ENCODE results near the gene PDLIM5.
A peak's percentile ranks its signal among the peaks of the same experiment; 100 is the strongest.

The PDLIM5 gene

GRCh38 chr4:94415448-94415847 is 36.3 kb upstream of the PDLIM5 start:
- Histone ChIP-seq H3K4me3 (ENCODE audit: severe bottlenecking) (no peak overlapping the region), H3K4me1 (ENCODE audit: insufficient read depth, poor library complexity, severe bottlenecking) (peaks cover 36% of the 10 kb centered on the region), H3K9me3 (ENCODE audit: severe bottlenecking) (no peaks in the 10 kb centered on the region), H3K36me3 (ENCODE audit: low read depth) (no peaks in the 10 kb centered on the region; the same call in 1 of the 2 replicates), H3K27me3 (ENCODE audit: insufficient read depth, poor library complexity, severe bottlenecking) (no peaks in the 10 kb centered on the region), H3K27ac (ENCODE audit: poor library complexity, severe bottlenecking) (no peak overlapping the region)
- DNase-seq (ENCODE audit: low spot score), result no peak
- TF ChIP-seq CTCF (IDR thresholded peaks at IDR 0.05; ENCODE audit: poor library complexity, severe bottlenecking), result no peak
- no peak for ATAC-seq (ENCODE audit: low read depth)

GRCh38 chr4:94416335-94416734 is 35.4 kb upstream of the PDLIM5 start:
- Histone ChIP-seq H3K9me3 (ENCODE audit: severe bottlenecking) (no peaks in the 10 kb centered on the region), H3K27me3 (ENCODE audit: insufficient read depth, poor library complexity, severe bottlenecking) (no peaks in the 10 kb centered on the region), H3K4me3 (ENCODE audit: severe bottlenecking) (no peak overlapping the region), H3K36me3 (ENCODE audit: low read depth) (no peaks in the 10 kb centered on the region; the same call in 1 of the 2 replicates), H3K27ac (ENCODE audit: poor library complexity, severe bottlenecking) (no peak overlapping the region), H3K4me1 (ENCODE audit: insufficient read depth, poor library complexity, severe bottlenecking) (peaks cover 34% of the 10 kb centered on the region)
- DNase-seq (ENCODE audit: low spot score) (no peak), ATAC-seq (ENCODE audit: low read depth) (no peak)
- TF ChIP-seq CTCF (IDR thresholded peaks at IDR 0.05; ENCODE audit: poor library complexity, severe bottlenecking), result no peak

- TF ChIP-seq CTCF (IDR thresholded peaks at IDR 0.05; ENCODE audit: poor library complexity, severe bottlenecking), result no peak
- no peak overlapping the region for H3K4me3 ChIP-seq (ENCODE audit: severe bottlenecking)
- no peak overlapping the region for H3K27ac ChIP-seq (ENCODE audit: poor library complexity, severe bottlenecking)
- H3K9me3 ChIP-seq (ENCODE audit: severe bottlenecking), result no peaks in the 10 kb centered on the region
- ATAC-seq (ENCODE audit: low read depth) (no peak), DNase-seq (ENCODE audit: low spot score) (no peak)
- H3K4me1 ChIP-seq (ENCODE audit: insufficient read depth, poor library complexity, severe bottlenecking), result peaks cover 28% of the 10 kb centered on the region
- H3K27me3 ChIP-seq (ENCODE audit: insufficient read depth, poor library complexity, severe bottlenecking), result no peaks in the 10 kb centered on the region
- no peaks in the 10 kb centered on the region; the same call in 1 of the 2 replicates for H3K36me3 ChIP-seq (ENCODE audit: low read depth)
Measured at GRCh38 chr4:94416981-94417380, 34.8 kb upstream of the PDLIM5 start.

GRCh38 chr4:94419549-94419948 is 32.2 kb upstream of the PDLIM5 start:
- Histone ChIP-seq H3K27me3 (ENCODE audit: insufficient read depth, poor library complexity, severe bottlenecking) (no peaks in the 10 kb centered on the region), H3K27ac (ENCODE audit: poor library complexity, severe bottlenecking) (peak overlapping the region; percentile 40), H3K4me3 (ENCODE audit: severe bottlenecking) (no peak overlapping the region), H3K36me3 (ENCODE audit: low read depth) (no peaks in the 10 kb centered on the region; the same call in 1 of the 2 replicates), H3K9me3 (ENCODE audit: severe bottlenecking) (no peaks in the 10 kb centered on the region), H3K4me1 (ENCODE audit: insufficient read depth, poor library complexity, severe bottlenecking) (peaks cover 15% of the 10 kb centered on the region)
- no peak for TF ChIP-seq CTCF (IDR thresholded peaks at IDR 0.05; ENCODE audit: poor library complexity, severe bottlenecking)
- ATAC-seq (ENCODE audit: low read depth), result no peak
- DNase-seq (ENCODE audit: low spot score), result no peak

GRCh38 chr4:94419956-94420355 is 31.8 kb upstream of the PDLIM5 start:
- peaks cover 15% of the 10 kb centered on the region for H3K4me1 ChIP-seq (ENCODE audit: insufficient read depth, poor library complexity, severe bottlenecking)
- no peak for TF ChIP-seq CTCF (IDR thresholded peaks at IDR 0.05; ENCODE audit: poor library complexity, severe bottlenecking)
- no peaks in the 10 kb centered on the region; the same call in 1 of the 2 replicates for H3K36me3 ChIP-seq (ENCODE audit: low read depth)
- no peaks in the 10 kb centered on the region for H3K27me3 ChIP-seq (ENCODE audit: insufficient read depth, poor library complexity, severe bottlenecking)
- peak overlapping the region; percentile 40 for H3K27ac ChIP-seq (ENCODE audit: poor library complexity, severe bottlenecking)
- ATAC-seq (ENCODE audit: low read depth) (peak; percentile 99), DNase-seq (ENCODE audit: low spot score) (no peak)
- no peak overlapping the region for H3K4me3 ChIP-seq (ENCODE audit: severe bottlenecking)
- H3K9me3 ChIP-seq (ENCODE audit: severe bottlenecking), result peaks cover 2% of the 10 kb centered on the region
